GM10847 (cell line): ENCODE data around the gene C4orf51.

ENCODE experiments used
- POLR2A ChIP-seq: IDR thresholded peaks from 2 replicates; pipeline ENCODE4 v1.6.1; 2011; ENCODE audit not compliant: insufficient read length; ENCODE audit errors: extremely low read depth

Gene C4orf51

GRCh38 chr4:145697332-145697731 is 17.4 kb downstream of the C4orf51 start:
- TF ChIP-seq POLR2A: no peak

- TF ChIP-seq POLR2A: no peak
These were observed 18.6 kb downstream of the C4orf51 start for GRCh38 chr4:145698507-145698906.

- no peak for TF ChIP-seq POLR2A
These were observed 24.0 kb downstream of the C4orf51 start for GRCh38 chr4:145703850-145704497.

- no peak for TF ChIP-seq POLR2A
These were observed 29.4 kb downstream of the C4orf51 start for GRCh38 chr4:145709336-145709735.

- no peak for TF ChIP-seq POLR2A
These were observed 29.9 kb downstream of the C4orf51 start for GRCh38 chr4:145709843-145710242.

- no peak for TF ChIP-seq POLR2A
These were observed 36.3 kb downstream of the C4orf51 start for GRCh38 chr4:145716200-145716599.

GRCh38 chr4:145716661-145717200 is 36.8 kb downstream of the C4orf51 start:
- TF ChIP-seq POLR2A: no peak

GRCh38 chr4:145719752-145720624 is 40.0 kb downstream of the C4orf51 start:
- no peak for TF ChIP-seq POLR2A

GRCh38 chr4:145720656-145721055 is 40.7 kb downstream of the C4orf51 start:
- TF ChIP-seq POLR2A: no peak

GRCh38 chr4:145722561-145722960 is 42.6 kb downstream of the C4orf51 start:
- no peak for TF ChIP-seq POLR2A

GRCh38 chr4:145723336-145723735 is 43.4 kb downstream of the C4orf51 start:
- TF ChIP-seq POLR2A: no peak

GRCh38 chr4:145730026-145730425 is 50.1 kb downstream of the C4orf51 start:
- no peak for TF ChIP-seq POLR2A

- TF ChIP-seq POLR2A: no peak
These were observed 51.1 kb downstream of the C4orf51 start for GRCh38 chr4:145731028-145731427.

- no peak for TF ChIP-seq POLR2A
These were observed 52.3 kb downstream of the C4orf51 start for GRCh38 chr4:145732001-145732815.
